Measurements from ENCODE around the gene SPOCK2.

- TF ChIP-seq ZFP91 (CRISPR knock-in tag; IDR thresholded peaks at IDR 0.05; ENCODE audit: borderline replicate concordance) (no peak), CTCF (CRISPR knock-in tag; IDR thresholded peaks at IDR 0.05) (no peak), YY1 (IDR thresholded peaks at IDR 0.05; ENCODE audit: insufficient read depth, insufficient replicate concordance, low read depth, low read length) (no peak)
These were observed 37.5 kb downstream of the SPOCK2 start for GRCh38 chr10:72050873-72051272.

Measured in HepG2 (cell line).